LHCN-M2 (cell line): ENCODE measurements around the gene HOXD1. TPM values are rescaled to one million over a fixed set of nuclear protein-coding genes. Genes with fewer than 3 reads are reported as not detected.

Experiments
- DNase-seq: peaks from one replicate; pipeline ENCODE4 v3.0.0-alpha.2; 2012; ENCODE audit warnings: low read depth
- total RNA-seq: library from RNA; depleted of rRNA; stranded (reverse); fragments of >200 nt; gene quantifications from 2 replicates; pipeline ENCODE4 v1.2.3, GENCODE V29; 2014

The HOXD1 gene
- total RNA-seq, 1 experiment from 2014 or later: not detected

DNA sequence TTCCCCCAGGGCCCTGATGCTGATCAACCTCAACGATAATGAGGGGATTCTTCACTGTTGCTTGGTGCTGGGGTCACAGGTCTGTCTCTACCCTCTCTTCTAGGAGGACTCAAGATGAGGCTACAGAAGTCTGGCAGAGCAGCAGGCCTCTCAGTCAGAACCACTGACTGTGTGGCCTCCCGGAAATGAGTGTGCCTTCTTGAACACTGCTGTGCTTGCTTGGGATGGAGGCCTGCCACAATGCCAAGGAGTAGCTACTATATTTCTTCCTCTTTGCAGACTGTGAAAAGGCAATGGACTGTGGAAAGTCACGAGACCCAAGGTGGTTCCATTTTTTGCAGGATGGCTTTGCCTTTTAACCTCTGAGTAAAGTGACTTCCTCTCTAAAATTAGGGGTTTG, 5.8 kb upstream of the HOXD1 start:
- DNase-seq: no peak

DNA sequence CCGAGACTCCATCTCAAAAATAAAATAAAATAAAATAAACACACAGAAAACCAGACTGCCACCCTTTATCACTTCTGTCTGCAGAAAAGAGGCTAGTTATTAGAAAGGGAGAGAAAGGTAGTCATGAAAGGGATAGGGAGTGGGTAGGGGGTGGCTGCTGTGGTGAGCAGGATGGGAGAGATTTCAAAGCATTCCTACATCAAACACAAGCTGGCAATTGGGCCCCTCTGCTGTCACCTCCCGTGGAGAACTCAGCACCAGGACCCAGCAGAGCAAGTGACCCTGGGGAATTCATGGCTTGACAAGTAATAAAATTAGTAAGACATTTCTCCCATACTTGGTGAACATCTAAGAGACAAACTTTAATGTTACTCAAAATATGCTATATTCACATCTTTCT, 3.7 kb upstream of the HOXD1 start:
- DNase-seq: no peak

DNA sequence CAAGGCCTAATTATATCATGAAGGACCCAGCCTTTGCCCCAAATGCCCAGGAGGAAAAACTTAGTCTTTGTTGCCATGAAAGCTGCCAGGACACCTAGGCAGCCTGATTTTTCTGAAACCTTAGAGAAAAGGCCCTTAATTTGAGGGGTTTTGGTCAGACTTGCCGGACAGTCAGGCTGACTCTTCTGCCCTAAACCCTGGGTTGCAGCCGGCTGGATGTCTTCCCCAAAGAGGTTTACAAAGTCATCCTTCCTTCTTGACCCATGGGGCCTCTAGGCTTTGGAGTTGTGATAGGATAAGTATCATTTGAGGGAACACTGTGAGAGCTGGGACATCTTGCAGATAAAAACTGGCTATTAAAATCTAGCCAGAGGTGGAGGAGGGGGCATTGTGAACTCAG, 2.4 kb upstream of the HOXD1 start:
- DNase-seq: no peak

DNA sequence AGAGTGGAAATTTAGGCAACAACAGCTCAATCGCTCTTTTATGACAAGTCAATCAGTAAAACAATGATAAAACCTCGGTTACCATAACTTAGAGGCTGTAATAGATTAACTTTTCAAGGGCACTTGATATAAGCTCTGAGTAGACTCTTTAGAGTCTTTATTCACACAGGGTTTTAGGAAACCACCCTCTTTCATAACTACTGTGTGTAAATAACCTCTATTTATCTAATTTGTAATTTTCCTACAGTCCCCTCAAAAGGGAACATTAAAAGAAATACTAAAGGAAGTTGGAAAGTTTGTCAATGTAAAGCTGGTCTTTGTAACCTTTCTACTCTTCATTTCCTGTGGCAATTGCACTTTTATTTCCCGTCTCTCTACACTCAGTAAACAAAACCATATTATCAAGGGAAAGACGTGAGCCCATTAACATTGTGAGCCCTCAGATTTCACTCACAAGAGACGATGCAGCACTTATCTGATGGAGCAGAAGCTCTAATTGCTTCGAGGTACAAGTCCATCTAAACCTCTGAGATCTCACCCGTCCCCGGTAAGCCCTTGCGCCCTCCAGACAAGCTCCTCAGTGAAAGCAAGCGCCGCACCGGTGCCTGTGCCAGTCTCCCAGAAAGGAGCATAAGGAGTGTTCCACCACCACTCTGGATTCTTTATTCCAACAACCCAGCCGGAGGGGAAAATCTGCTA, 1.1 kb upstream of the HOXD1 start:
- no peak for DNase-seq

DNA sequence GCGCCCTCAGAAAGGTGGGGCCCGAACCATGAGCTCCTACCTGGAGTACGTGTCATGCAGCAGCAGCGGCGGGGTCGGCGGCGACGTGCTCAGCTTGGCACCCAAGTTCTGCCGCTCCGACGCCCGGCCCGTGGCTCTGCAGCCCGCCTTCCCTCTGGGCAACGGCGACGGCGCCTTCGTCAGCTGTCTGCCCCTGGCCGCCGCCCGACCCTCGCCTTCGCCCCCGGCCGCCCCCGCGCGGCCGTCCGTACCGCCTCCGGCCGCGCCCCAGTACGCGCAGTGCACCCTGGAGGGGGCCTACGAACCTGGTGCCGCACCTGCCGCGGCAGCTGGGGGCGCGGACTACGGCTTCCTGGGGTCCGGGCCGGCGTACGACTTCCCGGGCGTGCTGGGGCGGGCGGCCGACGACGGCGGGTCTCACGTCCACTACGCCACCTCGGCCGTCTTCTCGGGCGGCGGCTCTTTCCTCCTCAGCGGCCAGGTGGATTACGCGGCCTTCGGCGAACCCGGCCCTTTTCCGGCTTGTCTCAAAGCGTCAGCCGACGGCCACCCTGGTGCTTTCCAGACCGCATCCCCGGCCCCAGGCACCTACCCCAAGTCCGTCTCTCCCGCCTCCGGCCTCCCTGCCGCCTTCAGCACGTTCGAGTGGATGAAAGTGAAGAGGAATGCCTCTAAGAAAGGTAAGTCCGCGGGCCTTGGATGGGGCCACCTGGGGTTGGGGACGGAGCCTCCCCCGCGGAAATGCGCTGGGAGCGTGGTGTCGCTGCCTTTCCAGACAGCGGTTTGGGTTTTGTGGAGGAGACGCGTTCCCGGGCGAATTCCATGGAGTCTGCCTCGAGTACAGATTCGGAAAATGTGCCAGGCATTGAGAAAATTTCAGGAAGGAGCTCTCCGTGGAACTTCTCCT, 559 bp downstream of the HOXD1 start:
- DNase-seq: no peak

DNA sequence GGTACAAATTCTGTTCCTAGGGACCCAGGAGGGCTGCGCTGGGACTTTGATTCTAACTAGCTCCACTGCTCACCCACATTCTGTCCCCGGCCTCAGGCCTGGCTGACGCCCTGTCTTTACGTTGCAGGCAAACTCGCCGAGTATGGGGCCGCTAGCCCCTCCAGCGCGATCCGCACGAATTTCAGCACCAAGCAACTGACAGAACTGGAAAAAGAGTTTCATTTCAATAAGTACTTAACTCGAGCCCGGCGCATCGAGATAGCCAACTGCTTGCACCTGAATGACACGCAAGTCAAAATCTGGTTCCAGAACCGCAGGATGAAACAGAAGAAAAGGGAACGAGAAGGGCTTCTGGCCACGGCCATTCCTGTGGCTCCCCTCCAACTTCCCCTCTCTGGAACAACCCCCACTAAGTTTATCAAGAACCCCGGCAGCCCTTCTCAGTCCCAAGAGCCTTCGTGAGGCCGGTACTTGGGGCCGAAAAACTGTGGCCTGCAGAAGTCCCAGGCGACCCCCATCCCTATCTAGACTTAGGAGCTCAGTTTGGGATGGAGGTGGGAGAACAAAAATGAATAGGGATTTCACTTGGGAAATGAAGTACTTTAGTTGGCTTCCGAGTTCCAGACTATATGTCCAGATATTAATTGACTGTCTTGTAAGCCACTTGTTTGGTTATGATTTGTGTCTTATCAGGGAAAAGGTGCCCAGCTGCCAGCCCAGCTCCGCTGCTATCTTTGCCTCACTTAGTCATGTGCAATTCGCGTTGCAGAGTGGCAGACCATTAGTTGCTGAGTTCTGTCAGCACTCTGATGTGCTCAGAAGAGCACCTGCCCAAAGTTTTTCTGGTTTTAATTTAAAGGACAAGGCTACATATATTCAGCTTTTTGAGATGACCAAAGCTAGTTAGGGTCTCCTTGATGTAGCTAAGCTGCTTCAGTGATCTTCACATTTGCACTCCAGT, 1.5 kb downstream of the HOXD1 start:
- DNase-seq: no peak

DNA sequence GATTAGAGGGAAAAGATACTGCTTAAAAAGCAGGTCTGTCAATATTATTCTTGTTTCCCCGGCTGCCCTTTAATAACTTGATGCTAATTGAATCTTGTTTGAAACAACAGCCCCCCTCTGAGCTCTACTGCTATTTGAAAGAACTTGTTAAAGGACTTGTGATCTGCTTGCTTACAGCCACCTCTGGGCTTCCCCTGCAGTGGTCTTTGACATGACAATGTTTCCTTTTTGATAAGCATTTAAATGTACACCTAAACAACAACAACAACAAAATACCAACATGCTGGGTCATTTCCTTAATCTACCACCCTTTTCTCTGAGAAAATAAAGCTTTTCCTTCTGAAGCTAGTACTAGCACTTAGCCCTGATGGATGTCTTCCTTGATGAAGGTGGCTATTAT, 3.9 kb downstream of the HOXD1 start:
- DNase-seq: no peak

DNA sequence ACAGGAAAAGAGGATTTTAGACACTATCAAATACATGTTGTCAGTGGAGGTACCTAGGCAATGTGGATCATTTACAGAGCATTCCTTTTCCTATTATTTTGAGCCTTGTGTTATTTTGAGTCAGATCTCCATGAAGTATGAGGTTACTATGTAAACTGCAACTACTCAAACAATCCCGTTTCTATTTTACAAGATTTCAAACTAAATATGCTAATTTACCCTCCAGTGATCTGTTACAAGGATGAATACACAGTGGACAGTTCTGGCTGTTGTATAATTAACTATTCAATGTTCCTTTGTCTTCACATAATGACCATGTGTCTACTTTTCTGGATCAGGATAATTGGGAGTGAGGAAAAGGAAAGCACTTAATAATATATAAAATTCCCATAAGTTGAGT, 4.6 kb downstream of the HOXD1 start:
- DNase-seq: no peak

DNA sequence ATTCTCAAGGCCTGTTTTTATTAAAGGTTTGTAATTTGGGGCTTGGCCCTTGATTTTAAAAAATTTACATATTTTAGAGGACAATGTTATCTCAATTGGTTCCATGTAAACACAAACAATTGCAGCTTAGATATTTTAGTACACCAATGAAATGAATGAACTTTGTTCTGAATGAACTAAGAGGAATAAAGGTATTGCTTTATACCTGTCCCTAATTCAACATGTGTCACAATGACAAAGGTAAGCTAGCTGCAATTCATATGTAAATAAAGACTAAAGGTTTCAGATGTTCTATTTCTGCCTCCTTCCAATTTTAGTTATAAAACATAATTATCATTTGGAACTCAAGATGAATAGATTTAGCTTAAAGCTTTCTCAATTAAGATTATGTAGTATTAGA, 11.4 kb downstream of the HOXD1 start:
- DNase-seq: no peak

DNA sequence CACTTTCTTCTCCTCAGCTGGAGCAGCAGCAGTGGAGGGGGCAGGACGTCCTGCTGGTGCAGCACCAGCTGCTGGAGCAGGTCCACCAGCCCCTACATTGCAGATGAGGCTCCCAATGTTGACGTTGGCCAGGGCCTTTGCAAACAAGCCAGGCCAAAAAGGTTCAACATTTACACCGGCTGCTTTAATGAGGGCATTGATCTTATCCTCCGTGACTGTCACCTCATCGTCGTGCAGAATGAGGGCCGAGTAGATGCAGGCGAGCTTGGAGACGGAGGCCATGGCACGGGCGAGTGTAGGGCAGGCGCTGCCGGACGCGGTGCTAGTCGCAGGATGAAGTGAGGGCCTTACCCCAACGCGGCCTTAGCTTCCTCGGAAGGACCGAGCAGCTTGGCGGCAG, 12.5 kb downstream of the HOXD1 start:
- DNase-seq: no peak

DNA sequence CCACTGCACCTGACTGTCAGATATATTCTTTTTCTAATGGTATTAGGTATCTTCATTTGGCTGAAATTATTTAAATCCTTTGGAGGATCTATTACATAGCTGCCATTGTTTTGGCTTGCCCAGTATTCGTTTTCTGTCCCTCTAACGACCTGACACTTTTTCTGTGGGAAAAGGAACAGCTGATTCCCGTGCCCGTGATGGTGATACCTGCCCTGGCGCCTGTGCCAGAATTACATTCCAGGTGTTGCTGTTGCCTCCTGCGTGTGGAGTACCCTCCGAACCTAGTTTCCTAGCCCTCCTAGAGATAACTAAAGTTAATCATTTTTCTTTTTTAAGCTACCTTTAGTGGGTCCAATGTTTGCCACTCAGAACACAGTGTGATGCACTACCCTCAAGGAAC, 14.0 kb downstream of the HOXD1 start:
- DNase-seq: no peak

DNA sequence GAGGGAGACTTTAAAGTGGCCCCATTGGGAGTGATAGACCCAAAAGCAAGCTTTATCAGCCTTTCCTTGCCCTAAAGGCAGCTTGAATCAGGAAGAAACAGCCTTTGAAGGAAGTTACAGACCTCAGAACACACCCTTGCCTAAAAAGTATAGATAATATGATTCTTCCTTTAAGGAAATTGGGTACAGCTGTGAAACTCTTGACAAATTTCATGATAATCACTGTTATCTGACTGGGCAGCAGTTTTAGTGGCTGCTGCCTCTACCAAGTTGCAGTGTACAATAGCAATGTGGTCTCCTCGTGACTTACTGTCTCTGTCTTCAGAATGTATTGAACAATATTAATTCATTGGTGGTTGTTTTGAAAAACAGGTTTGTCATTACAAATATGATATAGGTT, 16.7 kb downstream of the HOXD1 start:
- no peak for DNase-seq

DNA sequence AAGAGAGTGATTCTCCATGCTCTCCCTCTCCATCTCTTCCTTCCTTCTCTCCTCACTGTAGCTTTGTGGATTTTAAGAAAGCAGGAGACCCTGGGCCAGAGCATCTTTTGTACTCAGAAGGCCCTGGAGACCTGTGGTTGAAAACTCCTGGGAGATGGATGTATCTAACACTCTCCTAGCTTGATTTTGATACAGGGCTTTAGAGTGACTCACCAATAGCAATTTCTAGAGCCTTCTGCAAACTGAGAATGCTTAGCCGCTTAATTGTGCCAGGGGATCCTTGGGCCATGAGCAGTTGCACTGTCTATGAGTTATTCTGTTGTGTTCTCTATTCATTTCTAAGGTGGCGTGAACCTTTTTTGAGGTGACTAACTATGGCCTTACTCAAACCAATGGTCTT, 17.7 kb downstream of the HOXD1 start:
- DNase-seq: no peak

DNA sequence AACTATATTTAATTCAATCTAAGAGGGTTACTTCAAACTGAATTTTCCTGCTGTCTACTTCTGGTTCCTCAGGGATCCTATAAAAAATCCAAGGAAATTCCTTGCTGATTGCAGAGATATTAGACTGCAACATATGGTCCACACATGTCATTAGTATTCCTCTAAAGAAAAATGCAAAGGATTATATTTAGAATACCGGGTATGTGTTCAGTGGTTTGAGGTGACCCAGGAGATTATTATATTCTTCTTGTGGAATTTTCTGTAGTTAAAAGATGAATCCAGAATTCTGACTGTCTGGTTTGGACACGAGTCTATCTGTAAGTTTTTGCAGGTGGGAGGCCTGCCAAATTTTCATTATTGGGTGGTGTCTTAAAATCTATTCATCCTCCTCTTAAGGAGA, 18.2 kb downstream of the HOXD1 start:
- DNase-seq: no peak

DNA sequence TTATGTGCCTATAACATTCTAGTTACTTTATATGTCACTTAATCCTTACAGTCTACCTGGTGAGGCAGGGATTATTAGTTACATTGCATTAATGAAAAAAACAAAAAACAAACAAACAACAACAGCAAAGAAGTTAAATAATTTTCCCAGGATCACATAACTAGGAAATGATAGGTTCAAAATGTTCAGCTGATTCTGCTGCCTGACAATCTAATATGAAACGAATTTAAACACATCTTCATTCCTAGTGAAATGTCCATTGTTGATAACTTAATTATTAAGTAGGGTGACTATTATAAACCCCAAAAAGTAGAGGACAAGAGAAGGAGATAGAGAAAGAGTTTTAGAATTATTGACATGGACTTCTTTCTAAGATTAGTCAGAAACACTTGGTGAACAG, 22.6 kb downstream of the HOXD1 start:
- no peak for DNase-seq

DNA sequence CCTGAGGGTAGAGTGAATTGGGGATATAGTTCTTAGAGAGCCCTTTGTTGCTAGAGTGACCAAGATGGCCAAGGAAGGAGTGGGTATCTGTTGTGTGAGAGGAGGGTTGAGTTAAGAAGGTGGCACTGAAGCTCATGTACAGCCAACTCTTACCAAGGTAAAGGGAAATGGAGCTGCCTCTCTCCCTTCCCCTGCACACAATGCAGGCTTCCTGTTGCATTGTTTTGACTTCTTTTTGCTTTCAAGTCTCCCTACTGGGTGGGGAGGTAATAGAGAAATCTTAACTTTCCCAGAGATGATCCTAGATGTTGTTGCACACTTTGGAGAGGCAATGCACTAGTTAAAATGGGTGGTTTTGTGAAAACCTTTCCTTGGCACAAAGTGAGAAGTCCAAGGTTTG, 23.8 kb downstream of the HOXD1 start:
- no peak for DNase-seq

DNA sequence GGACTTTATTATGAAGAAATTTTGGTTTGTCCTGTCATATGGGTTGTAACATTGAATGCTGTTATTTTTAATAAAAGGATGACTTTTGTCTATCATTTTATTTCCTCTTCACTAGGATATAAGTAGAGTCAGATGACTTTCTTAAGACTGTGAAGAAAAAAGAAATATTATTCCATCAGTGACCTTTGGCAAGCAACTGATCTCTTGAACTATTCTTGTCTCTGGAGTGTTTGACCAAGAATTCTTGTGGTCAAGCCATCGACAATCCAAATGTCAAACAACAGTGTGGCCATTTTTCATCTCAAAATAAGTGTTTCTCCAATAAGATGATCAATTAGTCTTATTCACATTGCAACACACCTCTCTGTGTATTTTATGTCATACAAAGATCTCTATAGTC, 24.9 kb downstream of the HOXD1 start:
- no peak for DNase-seq

DNA sequence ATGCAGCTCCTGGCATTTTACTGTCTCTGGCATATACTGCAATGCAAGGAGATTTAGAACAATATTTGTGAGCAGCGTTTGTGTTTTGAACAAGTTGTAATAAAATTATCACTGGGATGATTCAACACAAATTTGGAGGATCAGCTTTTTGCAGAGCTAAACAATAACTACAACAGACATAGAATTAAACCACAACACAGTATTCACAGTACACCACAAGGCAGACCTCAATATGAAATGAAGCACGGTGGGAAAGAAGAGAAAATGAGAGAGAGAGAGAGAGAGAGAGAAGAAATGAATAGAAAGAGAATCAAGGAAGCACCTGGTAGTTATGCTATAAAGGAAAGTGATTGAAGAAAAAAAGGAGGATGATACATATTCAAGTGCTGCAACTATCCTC, 39.4 kb downstream of the HOXD1 start:
- DNase-seq: no peak

DNA sequence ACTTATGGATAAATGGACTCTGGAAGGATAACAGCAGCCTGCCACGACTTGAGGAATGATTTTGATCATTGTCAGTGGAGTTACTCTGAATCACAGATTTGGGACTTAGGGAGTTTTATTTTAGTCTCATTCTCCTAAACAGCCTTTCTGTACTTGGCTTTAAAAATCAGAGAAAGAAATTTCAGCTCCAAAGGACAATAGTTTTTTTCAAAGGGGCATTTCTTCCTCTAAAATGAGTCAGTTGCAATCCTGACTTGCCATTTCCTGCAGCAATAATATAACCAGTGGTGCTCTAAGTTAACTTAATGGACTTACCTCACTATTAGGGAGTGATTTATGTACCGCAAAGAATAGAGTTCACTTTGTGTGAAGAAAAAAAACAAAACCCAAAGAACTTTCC, 45.7 kb downstream of the HOXD1 start:
- no peak for DNase-seq

DNA sequence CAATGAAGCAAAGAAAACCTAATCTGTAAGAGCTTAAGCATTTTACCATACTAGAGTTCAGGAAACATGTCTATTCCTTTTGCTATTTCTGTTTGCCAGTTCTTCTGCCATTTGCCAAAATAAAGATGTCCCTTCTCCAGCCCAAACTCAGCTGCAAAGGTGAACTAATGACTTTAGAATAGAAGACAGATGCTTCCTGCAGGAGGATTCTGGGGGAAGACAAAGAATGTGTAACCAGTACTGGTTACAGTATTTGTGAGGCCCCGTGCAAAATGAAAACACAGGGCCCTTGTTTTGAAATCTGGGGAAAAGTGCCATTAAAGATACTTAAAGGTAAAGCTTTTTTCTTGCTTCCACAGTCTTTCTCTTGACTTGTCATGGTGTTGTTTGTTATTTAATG, 46.5 kb downstream of the HOXD1 start:
- DNase-seq: no peak

DNA sequence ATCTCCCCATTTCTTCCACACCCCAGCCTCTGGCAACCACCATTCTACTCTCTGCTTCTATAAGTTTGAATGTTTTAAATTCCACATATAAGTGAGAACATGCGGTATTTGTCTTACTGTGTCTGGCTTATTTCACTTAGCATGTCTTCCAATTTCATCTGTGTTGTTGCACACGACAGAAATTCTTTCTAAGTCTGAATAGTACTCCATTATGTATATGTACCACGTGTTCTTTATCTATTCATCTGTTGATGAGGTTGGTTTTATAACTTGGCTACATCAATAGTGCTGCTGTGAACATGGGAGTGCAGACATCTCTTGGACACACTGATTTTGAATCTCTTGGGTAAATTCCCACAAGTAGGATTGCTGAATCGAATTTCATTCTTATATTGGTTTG, 49.0 kb downstream of the HOXD1 start:
- DNase-seq: no peak

DNA sequence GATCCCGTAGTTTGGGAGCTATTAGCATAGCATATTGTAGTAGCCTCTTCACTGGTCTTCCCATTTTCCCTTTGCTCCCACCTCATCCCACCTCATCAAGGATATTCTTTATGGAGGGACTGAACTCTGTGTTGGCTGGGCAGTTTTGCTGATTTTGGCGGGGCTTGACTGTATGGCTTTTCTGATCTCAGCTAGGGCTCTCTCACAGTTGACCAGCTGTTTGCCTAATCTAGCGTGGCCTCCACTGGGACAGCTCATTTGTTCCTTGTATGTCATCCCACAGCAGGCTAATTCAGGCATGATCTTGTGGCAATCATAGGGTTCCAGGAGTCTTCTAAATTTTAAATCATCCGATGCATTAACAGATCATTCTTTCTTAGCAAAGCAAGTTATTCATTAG, 50.6 kb downstream of the HOXD1 start:
- DNase-seq: peak; percentile 4
